Activated CD4-positive, alpha-beta T cell treated with anti-CD3 and anti-CD28 coated beads, Interleukin-2, amount 50 U/mL, for 24 hours (primary cell): ENCODE results near the gene MRPS2.
"Not testable (repeated sequence)": the region's sequence is repeated elsewhere in the genome, so short reads cannot be mapped to it uniquely, and the experiment has no call there.

Source experiments
- DNase-seq, 2 donors: peaks; one replicate each; pipeline ENCODE4 v3.0.0-alpha.2; 2020; ENCODE audit warnings: low read depth in 1 of 2, low spot score in 1 of 2

Gene MRPS2

GRCh38 chr9:135530146-135530545 lies 29.7 kb downstream of the MRPS2 start:
- no peak for DNase-seq

GRCh38 chr9:135531096-135531495 lies 30.6 kb downstream of the MRPS2 start:
- DNase-seq = no peak

- DNase-seq = no peak
These were observed 32.6 kb downstream of the MRPS2 start for GRCh38 chr9:135533113-135533512.

GRCh38 chr9:135533674-135534073 lies 33.2 kb downstream of the MRPS2 start:
- DNase-seq = no peak

GRCh38 chr9:135534192-135534711 lies 33.8 kb downstream of the MRPS2 start:
- DNase-seq = not testable (repeated sequence)

GRCh38 chr9:135534826-135535225 lies 34.3 kb downstream of the MRPS2 start:
- not testable (repeated sequence) for DNase-seq

- not testable (repeated sequence) for DNase-seq
These were observed 35.1 kb downstream of the MRPS2 start for GRCh38 chr9:135535631-135536030.

- DNase-seq = no peak
These were observed 35.7 kb downstream of the MRPS2 start for GRCh38 chr9:135536216-135536615.

GRCh38 chr9:135543262-135543894 lies 42.9 kb downstream of the MRPS2 start:
- DNase-seq = not testable (repeated sequence)

GRCh38 chr9:135544981-135545635 lies 44.6 kb downstream of the MRPS2 start:
- DNase-seq = no peak

GRCh38 chr9:135545646-135546176 lies 45.2 kb downstream of the MRPS2 start, which contains the start of gene OBP2A:
Gene OBP2A (plus strand): TSS chr9:135546126. CDS start chr9:135546181, 55 bp downstream.
- DNase-seq = not testable (repeated sequence)

- DNase-seq = not testable (repeated sequence)
These were observed 46.5 kb downstream of the MRPS2 start for GRCh38 chr9:135546792-135547617.

GRCh38 chr9:135547756-135548736 lies 47.6 kb downstream of the MRPS2 start:
- DNase-seq = no peak

- not testable (repeated sequence) for DNase-seq
These were observed 49.2 kb downstream of the MRPS2 start for GRCh38 chr9:135549478-135550343.

GRCh38 chr9:135550344-135550918 lies 49.9 kb downstream of the MRPS2 start:
- DNase-seq = no peak

- no peak for DNase-seq
These were observed 50.5 kb downstream of the MRPS2 start for GRCh38 chr9:135551031-135551430.

- no peak for DNase-seq
These were observed 51.0 kb downstream of the MRPS2 start for GRCh38 chr9:135551456-135551855.

GRCh38 chr9:135552021-135552697 lies 51.7 kb downstream of the MRPS2 start:
- no peak for DNase-seq
